ENCODE data around the gene NEK9.

DNA sequence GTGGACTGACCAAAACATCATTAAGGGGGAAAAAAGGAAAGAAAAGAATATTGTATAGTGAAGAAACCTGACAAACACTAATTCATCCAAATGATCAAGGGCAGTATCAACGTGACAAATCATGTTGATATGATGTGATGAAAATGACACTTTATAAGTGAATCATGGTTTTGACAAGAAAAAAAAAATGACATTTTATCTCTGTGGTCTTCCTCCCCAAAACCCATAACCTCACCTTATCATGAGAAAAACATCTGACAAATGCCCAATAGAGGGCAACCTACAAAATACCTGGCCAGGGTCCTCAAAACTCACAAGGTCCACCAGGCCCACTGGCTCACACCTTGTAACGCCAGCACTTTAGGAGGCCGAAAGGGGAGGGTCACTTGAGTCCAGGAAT, 35.8 kb upstream of the NEK9 start:
- TF ChIP-seq, protein P1, sequence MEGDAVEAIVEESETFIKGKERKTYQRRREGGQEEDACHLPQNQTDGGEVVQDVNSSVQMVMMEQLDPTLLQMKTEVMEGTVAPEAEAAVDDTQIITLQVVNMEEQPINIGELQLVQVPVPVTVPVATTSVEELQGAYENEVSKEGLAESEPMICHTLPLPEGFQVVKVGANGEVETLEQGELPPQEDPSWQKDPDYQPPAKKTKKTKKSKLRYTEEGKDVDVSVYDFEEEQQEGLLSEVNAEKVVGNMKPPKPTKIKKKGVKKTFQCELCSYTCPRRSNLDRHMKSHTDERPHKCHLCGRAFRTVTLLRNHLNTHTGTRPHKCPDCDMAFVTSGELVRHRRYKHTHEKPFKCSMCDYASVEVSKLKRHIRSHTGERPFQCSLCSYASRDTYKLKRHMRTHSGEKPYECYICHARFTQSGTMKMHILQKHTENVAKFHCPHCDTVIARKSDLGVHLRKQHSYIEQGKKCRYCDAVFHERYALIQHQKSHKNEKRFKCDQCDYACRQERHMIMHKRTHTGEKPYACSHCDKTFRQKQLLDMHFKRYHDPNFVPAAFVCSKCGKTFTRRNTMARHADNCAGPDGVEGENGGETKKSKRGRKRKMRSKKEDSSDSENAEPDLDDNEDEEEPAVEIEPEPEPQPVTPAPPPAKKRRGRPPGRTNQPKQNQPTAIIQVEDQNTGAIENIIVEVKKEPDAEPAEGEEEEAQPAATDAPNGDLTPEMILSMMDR (IDR thresholded peaks at IDR 0.05; ENCODE audit: low read length) = no peak
- TF ChIP-seq EZH2 (optimal IDR thresholded peaks at IDR 0.05; ENCODE audit: low read depth, low read length) = no peak

Measured in MM.1S (cell line).